BE2C (cell line): ENCODE results near the gene INTS6.

ENCODE experiments used
- DNase-seq: peaks from one replicate; pipeline ENCODE4 v3.0.0-alpha.2; 2020
- H3K27me3 ChIP-seq: fragments of 250-450 bp; sonication (Bioruptor Pico); 2 replicates; pipeline ENCODE4 v1.5.1; 2020; ENCODE audit warnings: mild to moderate bottlenecking
- H3K36me3 ChIP-seq: fragments of 250-450 bp; sonication (Bioruptor Pico); 2 replicates; pipeline ENCODE4 v1.5.1; 2020; ENCODE audit warnings: mild to moderate bottlenecking
- H3K4me1 ChIP-seq: fragments of 250-450 bp; sonication (Bioruptor Pico); 2 replicates; pipeline ENCODE4 v1.5.1; 2020
- H3K4me3 ChIP-seq: 2 replicates; pipeline ENCODE4 v1.5.1; 2011; ENCODE audit warnings: low read depth, low read length
- H3K9me3 ChIP-seq: fragments of 250-450 bp; sonication (Bioruptor Pico); 2 replicates; pipeline ENCODE4 v1.5.1; 2020
- CTCF ChIP-seq: IDR thresholded peaks from 2 replicates; pipeline ENCODE4 v1.5.1; 2012; ENCODE audit warnings: mild to moderate bottlenecking, low read depth, low read length

Gene INTS6

GRCh38 chr13:51341791-51342190 lies 111.0 kb downstream of the INTS6 start:
- TF ChIP-seq CTCF: no peak
- no peaks in the 10 kb centered on the region for H3K27me3 ChIP-seq
- no peaks in the 10 kb centered on the region for H3K9me3 ChIP-seq
- no peak for DNase-seq
- H3K4me3 ChIP-seq: no peak overlapping the region
- H3K36me3 ChIP-seq: no peaks in the 10 kb centered on the region
- no peaks in the 10 kb centered on the region for H3K4me1 ChIP-seq

DNA sequence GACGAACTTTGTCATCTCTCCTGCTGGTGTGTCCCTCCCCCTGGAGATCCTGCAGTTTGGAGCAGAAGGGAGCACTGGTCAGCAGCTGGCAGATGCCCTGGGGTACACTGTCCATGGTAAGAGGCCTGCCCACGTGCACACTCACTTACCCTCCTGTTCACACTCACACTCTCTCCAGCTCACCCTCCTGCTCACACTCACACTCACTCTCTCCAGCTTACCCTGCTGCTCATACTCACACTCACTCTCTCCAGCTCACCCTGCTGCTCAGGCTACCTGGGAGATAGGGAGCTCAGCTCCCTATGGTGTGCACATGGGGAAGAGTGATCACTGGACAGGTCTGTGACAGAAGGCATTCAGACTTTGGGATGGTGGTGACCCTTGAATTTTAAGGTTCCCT lies 111.6 kb downstream of the INTS6 start:
- no peak for TF ChIP-seq CTCF
- Histone ChIP-seq H3K4me3 (no peak overlapping the region), H3K4me1 (no peaks in the 10 kb centered on the region), H3K36me3 (no peaks in the 10 kb centered on the region), H3K9me3 (no peaks in the 10 kb centered on the region), H3K27me3 (no peaks in the 10 kb centered on the region)
- no peak for DNase-seq

- Histone ChIP-seq H3K4me3 (no peak overlapping the region), H3K27me3 (no peaks in the 10 kb centered on the region), H3K9me3 (no peaks in the 10 kb centered on the region), H3K4me1 (no peaks in the 10 kb centered on the region), H3K36me3 (no peaks in the 10 kb centered on the region)
- no peak for TF ChIP-seq CTCF
- DNase-seq: no peak
Measured at GRCh38 chr13:51339952-51340732, 112.7 kb downstream of the INTS6 start.

GRCh38 chr13:51339354-51339753 lies 113.5 kb downstream of the INTS6 start, which contains the start of gene SERPINE3:
SERPINE3 (plus strand) TSS chr13:51339691; CDS start chr13:51341092, 1,401 bp downstream.
- no peaks in the 10 kb centered on the region for H3K9me3 ChIP-seq
- no peak within 1 kb of the TSS for H3K4me3 ChIP-seq
- TF ChIP-seq CTCF: no peak
- DNase-seq: no peak
- no peaks in the 10 kb centered on the region for H3K4me1 ChIP-seq
- H3K27me3 ChIP-seq: no peaks in the 10 kb centered on the region
- H3K36me3 ChIP-seq: no peaks in the 10 kb centered on the region

DNA sequence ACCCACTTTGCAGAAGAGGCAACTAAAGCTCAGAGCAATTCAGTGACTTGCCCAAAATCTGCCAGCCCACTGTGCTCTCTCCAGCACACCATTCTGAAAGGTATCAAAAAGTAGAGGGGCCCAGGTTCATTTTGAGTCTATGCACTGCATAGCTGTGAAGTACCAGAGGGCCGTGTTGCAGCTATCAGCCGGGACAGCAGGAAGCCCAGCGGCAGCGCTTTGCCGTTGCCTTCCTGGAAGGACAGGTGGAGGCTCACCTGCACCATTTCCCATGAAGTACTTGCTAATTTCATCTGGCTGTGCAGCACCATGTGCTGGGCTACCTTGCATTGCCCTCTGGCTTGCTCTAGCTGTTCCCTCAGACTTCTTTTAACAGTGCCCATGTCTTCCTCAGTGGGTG lies 116.1 kb downstream of the INTS6 start:
- Histone ChIP-seq H3K4me3 (no peak overlapping the region), H3K27me3 (no peaks in the 10 kb centered on the region), H3K9me3 (no peaks in the 10 kb centered on the region), H3K4me1 (no peaks in the 10 kb centered on the region), H3K36me3 (no peaks in the 10 kb centered on the region)
- DNase-seq: no peak
- TF ChIP-seq CTCF: no peak

DNA sequence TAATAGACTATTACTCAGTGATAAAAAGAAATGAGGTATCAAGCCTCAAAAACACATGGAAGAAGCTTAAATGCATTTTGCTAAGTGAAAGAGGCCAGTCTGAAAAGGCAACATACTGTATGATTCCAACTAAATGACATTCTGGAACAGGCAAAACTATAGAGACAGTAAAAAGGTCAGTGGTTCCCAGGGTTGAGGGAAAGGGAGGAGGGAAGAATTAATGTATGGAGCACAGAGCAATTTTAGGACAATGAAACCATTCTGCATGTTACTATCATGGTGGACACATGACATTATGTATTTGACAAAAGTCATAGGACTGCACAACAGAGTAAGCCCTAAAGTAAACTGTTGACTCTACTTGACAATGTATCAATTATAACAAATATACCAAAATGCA lies 119.0 kb downstream of the INTS6 start:
- Histone ChIP-seq H3K36me3 (no peaks in the 10 kb centered on the region), H3K4me1 (no peaks in the 10 kb centered on the region), H3K4me3 (no peak overlapping the region), H3K9me3 (no peaks in the 10 kb centered on the region), H3K27me3 (no peaks in the 10 kb centered on the region)
- DNase-seq: no peak
- no peak for TF ChIP-seq CTCF
